GM18909 (cell line): ENCODE results near the gene BICDL1.
"Not testable (repeated sequence)": the region's sequence is repeated elsewhere in the genome, so short reads cannot be mapped to it uniquely, and the experiment has no call there.

Experiments
- ATAC-seq: cut with Tn5 transposase; IDR thresholded peaks from one replicate; pipeline ENCODE4 v1.9.1; 2021; ENCODE audit warnings: mild to moderate bottlenecking; ENCODE audit not compliant: unreplicated experiment, poor library complexity

BICDL1 gene

DNA sequence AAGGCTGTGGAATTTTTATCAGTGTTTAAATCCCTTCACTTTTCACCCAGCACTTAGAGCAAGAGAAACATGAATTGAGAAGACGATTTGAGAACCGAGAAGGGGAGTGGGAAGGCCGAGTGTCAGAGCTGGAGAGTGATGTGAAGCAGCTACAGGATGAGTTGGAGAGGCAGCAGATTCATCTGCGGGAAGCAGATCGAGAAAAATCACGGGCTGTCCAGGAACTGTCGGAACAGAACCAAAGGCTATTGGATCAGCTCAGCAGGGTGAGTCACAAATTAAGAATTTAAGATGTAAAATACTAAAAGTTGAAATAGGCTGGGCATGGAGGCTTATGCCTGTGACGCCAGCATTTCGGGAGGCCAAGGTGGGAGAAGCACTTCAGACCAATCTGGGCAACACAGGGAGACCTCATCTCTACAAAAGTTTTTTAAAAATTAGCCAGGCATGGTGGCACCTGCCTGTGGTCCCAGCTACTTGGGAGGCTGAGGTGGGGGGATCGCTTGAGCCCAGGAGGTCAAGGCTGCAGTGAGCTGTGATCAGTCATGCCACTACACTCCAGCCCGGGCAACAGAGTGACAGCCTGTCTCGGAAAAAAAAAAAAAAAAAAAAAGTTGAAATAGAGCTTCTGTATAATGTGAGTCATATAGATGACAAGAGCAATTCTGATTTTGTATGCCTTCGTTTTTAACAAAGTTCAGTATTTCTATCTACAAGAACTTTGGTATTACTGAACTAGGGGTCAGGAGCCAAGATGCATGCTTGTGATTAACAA, 9.6 kb downstream of the BICDL1 start:
- no peak for ATAC-seq

DNA sequence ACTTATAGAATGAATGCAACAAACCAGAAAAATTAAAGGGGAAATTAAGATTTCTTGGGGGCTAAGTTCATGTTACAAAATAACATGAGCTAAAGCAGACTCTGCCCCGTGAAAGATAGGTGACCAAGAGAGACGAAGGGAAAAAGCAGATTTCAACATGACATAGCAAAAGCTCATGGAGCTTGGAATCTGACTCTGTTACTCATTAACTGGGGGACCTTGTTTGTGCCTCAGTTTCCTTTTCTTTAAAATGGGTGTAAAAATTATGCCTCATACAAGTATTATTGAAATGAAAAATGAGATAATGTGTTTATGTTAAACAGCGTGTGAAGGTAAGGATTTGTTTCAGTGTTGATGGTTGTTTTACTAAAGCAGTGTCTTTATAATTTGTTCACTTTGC, 11.5 kb downstream of the BICDL1 start:
- no peak for ATAC-seq

DNA sequence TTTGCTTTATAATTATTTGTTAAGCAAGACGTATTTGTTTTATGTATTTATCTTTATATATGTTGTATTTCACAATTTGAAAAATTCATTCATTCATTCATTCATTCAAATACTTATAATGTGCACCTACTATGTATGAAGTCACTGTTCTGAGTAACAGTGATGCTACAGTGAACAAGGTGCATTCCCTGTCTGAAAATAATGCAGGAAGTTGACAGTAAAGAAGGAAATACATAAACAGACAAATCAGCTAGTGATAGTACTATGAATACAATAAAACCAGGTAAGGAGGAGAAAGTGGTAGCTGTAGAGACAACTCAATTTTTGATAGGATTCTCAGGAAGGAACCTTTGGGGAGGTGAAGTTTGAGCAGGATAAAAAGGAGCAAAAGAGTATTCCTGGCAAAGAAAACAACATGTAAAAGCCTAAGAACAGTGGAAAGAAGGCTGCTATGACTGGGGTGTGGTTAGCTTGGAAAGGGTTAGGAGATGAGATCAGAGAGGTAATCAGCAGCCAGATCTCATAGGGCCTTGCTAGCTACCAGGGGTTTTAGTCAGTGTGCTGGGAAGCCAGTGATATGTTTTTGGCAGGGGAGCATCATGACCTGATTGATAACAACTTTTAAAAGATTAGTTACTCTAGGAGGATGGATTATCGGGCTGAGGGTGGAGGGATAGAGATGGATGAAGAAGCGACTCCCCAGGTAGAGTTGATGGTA, 17.4 kb downstream of the BICDL1 start:
- ATAC-seq, result no peak

DNA sequence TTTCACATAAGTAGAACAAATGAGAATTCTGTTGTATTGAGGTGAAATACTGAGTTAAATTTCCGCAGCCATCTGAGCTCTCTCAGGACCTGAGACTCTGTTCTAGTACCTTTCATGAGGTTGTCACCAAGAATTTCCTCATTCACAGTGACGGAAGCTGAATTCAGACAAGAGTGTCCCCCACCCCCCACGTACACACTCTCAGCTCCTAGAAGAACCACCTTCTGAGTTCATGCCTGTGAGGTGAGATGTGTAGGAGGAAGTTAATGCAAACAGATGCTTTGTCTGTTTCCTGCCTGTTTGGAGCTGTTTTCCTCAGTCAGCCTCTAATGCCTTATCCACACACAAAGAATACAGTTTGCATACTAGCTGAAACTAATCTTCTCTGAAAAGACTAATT, 18.2 kb downstream of the BICDL1 start:
- ATAC-seq, result no peak

DNA sequence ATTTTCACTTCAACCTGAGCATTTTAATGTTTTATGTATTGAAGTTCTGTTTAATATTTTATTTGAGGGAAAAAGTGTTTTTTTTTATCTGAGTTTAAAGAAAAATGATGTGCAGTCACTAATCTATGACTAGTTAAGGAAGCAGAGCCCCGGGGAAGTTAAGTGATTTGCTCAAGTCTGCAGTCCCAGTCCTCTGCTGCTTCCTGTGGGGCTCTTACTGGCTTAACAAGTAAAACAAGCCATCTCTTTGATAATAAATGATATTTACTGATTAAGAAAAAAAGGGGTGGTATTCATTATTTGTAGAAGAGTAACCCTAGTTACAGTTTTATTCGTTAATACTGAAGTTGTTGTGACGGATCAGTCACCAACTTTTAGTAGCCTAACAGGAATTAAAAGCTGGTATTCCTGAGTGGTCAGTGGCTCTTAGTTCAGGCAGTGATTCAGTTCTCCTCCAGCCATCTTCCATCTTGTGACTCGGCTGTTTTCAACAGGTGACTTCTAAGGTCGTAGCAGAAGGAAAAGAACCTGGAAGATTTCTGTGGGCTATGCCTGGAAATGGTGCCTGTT, 21.7 kb downstream of the BICDL1 start:
- no peak for ATAC-seq

DNA sequence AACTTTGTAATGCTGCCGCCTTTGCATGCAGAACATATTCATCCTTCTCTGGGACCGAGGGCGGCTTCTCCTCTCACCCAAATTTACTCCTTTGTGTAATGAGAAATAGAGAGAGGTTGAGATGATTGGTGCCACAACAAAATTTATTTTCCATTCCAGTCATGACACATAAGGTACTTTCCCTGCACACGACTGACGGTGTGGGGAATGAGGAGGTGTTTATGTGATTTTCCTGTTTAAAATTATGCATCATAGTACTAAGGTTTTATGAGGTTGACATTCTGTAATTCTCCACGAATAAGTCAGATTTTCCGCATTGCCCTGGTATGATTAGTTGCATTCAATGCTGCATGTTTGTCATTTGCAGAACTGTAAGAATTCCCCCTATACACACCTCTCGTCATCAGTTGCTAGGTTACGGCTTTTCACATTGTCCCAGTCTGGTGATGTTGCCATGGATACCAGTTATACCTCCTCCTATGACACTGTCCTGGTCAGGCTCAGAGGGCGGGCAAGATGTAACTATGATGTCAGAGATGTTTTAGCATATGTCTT, 23.1 kb downstream of the BICDL1 start:
- peak; percentile 88 for ATAC-seq

DNA sequence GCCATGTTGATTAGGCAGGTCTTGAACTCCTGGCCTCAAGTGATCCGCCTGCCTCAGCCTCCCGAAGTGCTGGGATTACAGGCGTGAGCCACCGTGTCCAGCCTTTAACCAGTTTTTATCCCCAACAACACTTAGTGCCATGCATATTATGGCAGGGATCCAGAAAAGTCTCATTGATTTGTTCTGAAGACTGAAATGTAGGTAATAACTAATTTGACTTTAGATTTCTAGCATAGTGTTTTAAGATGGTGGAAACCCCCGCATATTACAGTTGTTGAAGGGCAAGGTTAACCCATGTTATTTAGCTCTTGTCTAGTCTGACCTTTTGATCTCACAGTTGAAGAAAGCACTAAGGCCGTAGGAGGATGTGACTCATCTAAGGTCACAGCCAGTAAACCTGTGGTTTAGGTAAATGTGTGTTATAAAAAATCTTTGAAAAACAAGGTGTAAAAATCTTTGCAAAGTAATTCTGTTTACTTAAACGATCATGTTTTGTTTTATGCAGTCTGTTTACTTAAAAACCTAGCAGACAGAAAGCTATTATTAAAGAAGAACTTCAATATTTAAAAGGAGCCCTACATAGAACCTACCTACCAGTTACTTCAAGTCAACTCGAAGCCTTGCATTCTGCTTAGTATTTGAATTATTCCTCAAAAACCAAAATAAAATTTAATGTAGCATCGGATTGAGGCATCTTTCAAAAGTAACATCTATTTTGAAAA, 24.8 kb downstream of the BICDL1 start:
- ATAC-seq, result peak; percentile 70

DNA sequence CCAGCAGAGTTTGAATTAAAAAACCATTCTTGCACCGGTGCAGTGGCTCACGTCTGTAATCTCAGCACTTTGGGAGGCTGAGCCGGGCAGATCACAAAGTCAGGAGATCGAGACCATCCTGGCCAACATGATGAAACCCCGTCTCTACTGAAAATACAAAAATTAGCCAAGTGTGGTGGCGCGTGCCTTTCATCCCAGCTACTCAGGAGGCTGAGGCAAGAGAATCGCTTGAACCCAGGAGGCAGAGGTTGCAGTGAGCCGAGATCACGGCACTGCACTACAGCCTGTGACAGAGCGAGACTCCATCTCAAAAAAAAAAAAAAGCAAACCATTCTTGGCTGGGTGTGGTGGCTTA, 25.3 kb downstream of the BICDL1 start:
- ATAC-seq, result not testable (repeated sequence)

DNA sequence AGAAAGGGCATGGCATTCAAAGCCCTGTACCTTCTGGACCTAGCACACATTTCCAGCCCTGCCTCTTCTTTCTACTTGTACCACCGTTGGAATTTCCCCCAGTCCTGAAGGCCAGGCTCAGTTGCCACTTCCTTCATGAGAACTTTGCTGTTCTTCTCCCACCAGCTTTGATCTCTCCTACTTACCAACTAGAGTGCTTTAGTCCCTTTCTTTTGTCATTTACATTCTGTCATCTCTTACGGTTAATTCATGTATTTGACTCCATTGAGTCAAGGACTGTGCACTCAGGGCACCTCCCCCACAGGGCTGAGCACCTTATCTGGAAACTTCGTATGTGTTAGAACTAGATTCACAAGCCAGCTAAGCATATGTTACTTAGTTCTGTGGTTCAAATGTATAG, 26.3 kb downstream of the BICDL1 start:
- no peak for ATAC-seq

DNA sequence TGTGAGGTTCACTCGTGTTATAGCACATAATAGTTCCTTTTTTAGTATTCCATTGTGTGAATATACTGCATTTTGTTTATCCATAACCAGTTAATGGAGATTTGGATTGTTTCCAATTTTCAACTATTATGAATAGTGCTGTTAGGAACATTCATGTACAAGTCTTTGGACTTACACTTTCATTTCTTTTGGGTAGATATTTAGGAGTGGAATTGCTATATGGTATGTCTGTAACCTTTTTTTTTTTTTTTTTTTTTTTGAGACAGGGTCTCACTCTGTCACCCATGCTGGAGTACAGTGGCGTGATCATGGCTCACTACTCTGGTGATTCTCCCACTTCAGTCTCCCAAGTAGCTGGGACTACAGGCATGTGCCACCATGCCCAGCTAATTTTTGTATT, 27.2 kb downstream of the BICDL1 start:
- ATAC-seq, result not testable (repeated sequence)

DNA sequence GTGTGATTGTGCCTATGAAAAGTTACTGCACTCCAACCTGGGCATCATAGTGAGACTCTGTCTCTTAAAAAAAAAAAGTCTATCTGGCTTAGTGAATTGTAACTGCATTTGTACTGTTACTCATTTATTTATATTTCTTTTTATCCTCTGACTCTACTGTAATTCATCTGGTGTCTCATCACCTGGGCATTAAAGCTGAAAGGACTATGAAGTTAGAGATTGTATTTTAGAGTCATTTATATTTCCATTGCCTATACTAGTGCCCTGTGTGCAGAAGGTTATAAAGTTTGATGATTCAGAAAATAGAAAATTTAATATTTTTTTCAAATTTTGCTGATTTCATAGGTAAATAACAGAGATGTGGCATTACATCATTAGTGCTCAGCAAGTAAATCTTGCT, 30.2 kb downstream of the BICDL1 start:
- no peak for ATAC-seq

DNA sequence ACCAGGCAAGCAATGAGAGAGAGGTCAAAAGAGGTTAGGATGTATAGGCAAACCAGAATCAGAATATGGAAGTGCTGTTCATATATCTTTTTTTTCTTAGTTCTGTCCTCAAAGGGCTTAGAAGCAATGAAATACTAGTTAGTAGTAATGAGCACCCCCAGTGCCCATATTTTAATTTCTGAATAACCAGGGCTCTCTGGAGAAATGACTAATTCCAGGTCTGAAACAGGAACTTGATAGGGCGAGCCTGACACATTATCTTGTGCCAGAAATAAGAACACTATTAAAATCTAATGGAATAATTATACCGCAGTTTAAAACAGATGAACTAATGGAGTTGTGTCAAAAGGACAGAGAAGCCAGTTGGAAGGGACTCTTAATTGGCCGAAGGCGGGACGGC, 30.9 kb downstream of the BICDL1 start:
- ATAC-seq, result no peak

DNA sequence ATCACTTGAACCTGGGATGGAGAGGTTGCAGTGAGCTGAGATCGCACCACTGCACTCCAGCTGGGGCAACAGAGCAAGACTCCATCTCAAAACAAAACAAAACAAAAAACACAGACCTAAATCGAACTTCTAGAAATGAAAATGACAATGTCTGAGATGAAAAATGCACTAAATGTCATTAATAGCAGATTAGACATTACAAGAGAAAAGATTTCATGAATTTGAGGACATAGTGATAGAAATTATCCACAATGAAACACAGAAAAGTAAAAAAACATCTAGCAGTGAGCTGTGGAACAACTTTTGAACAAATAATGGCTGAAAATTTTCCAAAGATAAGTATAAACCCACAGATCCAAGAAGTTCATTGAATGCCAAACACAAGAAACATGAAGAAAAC, 35.2 kb downstream of the BICDL1 start:
- ATAC-seq, result no peak

DNA sequence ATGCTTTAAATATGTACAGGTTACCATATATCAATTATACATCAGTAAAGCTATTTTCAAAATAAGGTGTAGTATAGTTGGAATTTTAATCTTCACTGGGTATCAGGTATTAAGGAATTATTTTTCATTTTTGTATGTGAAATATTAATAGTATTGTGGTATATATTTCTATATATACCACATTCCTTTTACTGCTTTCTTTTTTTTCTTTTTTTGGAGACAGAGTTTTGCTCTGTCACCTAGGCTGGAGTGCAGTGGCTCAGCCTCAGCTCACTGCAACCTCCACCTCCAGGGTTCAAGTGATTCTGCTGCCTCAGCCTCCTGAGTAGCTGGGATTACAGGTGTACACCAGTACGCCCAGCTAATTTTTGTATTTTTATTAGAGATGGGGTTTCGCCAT, 36.6 kb downstream of the BICDL1 start:
- no peak for ATAC-seq

DNA sequence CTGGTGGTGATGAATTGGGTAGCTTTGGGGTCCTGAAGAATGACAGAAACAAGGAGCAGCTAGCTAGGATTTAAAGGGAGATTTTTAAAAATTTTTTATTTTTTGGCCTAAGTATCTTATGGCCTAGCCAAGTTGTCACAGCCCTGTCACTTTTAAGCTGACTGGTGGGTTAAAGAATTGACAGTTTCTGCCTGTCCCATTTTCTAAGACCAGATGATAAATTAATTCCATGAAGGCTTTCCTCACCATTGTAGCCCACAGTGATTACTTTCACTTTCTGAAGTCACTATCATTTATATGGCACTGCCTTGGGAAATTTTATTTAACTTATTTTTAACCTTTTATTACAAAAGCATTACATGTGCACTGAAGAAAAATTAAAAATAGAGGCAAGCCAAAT, 43.2 kb downstream of the BICDL1 start:
- no peak for ATAC-seq

DNA sequence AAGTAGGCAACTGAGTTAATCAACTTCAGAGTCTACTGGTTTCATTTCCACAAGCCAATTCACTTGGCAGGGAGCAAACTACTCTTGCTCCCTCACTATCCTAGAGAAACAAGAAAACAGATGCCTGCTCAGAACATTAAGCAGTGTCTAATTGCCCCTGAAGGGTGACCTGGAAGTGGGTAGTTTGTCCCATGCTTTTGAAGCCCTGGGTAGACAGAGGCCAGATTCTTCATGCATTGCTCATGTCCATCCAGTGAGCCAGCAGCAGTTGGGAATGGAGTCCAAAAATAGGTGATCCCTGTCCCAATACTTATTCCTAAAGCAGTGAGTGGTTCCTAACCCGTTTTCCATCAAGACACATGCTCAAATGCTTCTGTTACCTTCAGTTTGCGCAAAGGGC, 48.8 kb downstream of the BICDL1 start:
- no peak for ATAC-seq

DNA sequence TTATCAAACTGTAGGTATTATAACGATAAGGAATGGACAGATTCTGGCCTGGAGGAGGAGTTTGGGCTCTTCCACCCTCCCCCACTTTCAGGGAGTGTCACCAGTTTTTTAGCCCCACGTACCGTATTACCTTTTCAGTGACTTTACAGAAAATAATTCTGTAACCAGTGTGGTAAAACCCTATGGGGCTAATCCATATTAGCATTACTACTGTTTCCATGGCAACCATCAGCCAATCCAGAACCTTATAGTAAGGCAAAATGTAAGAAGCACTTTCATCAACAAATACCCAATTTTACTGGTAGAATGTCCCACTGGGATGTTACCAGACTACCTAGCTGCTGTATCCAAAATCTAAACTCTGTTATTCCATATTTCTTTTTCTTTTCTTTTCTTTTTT, 50.7 kb downstream of the BICDL1 start:
- ATAC-seq, result no peak

DNA sequence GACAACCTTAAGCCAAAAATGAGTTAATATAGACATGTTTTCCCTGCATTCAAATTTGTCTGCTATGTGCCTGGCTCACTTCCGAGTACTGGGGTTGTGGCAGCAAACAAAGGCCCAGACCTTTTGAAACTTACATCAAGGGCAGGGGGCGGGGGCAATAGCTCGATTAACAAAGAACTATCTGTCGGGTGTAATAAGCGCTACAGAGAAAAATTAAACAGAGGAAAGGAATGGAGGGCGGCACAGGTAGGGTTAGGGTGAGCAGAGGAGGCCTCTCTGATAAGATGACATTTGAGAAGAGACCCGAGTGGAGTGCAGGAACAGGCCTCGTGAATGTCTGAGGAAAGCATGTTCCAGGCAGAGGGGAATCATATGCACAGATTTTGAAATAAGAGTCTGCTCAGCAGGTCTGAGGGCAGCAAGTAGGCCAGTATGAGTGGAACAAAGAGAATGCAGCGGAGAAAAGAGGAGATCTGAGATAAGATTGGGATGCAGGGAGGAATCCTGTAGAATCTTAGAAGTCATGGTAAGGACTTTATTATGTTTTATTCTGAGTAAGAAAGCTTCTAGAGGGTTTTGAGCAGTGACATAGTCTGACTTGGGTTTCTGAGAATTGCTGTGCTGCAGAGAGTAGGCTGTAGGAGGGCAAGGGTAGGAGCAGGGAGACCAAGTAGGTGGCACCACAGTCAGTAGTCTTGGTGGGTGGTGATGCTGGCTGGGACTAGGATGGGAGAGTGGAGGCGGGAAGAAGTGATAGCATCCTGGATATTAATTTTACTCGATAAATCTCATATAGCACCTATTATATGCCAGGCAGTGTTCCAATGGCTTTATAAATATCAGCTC, 52.6 kb downstream of the BICDL1 start:
- no peak for ATAC-seq

DNA sequence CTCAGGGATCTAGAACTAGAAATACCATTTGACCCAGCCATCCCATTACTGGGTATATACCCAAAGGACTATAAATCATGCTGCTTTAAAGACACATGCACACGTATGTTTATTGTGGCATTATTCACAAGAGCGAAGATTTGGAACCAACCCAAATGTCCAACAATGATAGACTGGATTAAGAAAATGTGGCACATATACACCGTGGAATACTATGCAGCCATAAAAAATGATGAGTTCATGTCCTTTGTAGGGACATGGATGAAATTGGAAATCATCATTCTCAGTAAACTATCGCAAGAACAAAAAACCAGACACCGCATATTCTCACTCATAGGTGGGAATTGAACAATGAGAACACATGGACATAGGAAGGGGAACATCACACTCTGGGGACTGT, 56.3 kb downstream of the BICDL1 start:
- ATAC-seq, result not testable (repeated sequence)

DNA sequence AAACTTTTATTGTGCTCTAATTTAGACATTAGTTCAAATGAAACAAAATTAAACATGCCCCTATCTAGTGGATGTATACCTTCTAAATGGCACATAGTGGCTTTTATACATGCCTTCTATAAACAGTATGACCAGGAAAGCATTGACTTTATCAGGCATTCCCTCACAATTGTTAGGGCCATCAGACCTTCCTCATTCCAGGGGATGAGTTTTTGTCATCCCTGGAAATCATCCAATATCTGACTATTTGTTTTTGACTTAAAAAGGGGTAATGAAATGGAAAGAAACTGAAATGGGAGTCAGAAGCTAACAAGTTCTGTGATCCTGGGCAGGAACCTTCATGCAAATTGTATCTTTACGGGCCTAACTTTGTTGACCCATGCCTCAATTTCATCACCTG, 58.0 kb downstream of the BICDL1 start:
- ATAC-seq, result no peak
